ENCODE data around the gene C10orf105. TPM values are rescaled to one million over a fixed set of nuclear protein-coding genes. Genes with fewer than 3 reads are reported as not detected.

The C10orf105 gene
- total RNA-seq, 4 donors from 2014 or later = 0.06 to 0.27 (median 0.14) TPM

GRCh38 chr10:71706216-71707121 is 13.1 kb downstream of the C10orf105 start:
- 94% methylated on average over 35 of the region's 35 CpGs for WGBS, 2 donors
- TF ChIP-seq CTCF (IDR thresholded peaks at IDR 0.05) (no peak), POLR2A (IDR thresholded peaks at IDR 0.05) (no peak)
- intact Hi-C loops (cut with DNase I; ENCODE audit: low total_unique reads) = loop anchor here (5.0 kb wide), 1 partner anchor 389 kb away; the partner anchor contains the start of gene SLC29A3
- no peak for DNase-seq (ENCODE audit: low spot score in 2 of 2)
- H3K4me3 ChIP-seq (ENCODE audit: low read depth, poor library complexity, severe bottlenecking) = no peak overlapping the region

- no peak overlapping the region for H3K4me3 ChIP-seq (ENCODE audit: low read depth, poor library complexity, severe bottlenecking)
- DNase-seq (ENCODE audit: low spot score in 2 of 2) = no peak
- intact Hi-C loops (cut with DNase I; ENCODE audit: low total_unique reads) = loop anchor here (5.0 kb wide), 1 partner anchor 388 kb away; the partner anchor contains the start of gene SLC29A3
- 47 to 50% methylated on average over 2 of the region's 2 CpGs for WGBS, 2 donors
- no peak for TF ChIP-seq CTCF (IDR thresholded peaks at IDR 0.05)
- no peak for TF ChIP-seq POLR2A (IDR thresholded peaks at IDR 0.05)
Observed at GRCh38 chr10:71705582-71705981, 14.0 kb downstream of the C10orf105 start.

- intact Hi-C loops (cut with DNase I; ENCODE audit: low total_unique reads) = loop anchor here (5.0 kb wide), 2 partner anchors 323 to 388 kb away; partner anchors contain the start of gene SLC29A3
- WGBS, 2 donors = 90 to 94% methylated on average over 10 to 17 of the region's 18 CpGs
- TF ChIP-seq CTCF (IDR thresholded peaks at IDR 0.05) (no peak), POLR2A (IDR thresholded peaks at IDR 0.05) (no peak)
Observed at GRCh38 chr10:71704816-71705215, 14.8 kb downstream of the C10orf105 start.

GRCh38 chr10:71703577-71703976 is 16.0 kb downstream of the C10orf105 start:
- no peak overlapping the region for H3K4me3 ChIP-seq (ENCODE audit: low read depth, poor library complexity, severe bottlenecking)
- WGBS, 2 donors = 86 to 92% methylated on average over 11 of the region's 11 CpGs
- DNase-seq (ENCODE audit: low spot score in 2 of 2) = no peak
- TF ChIP-seq POLR2A (IDR thresholded peaks at IDR 0.05) (no peak), CTCF (IDR thresholded peaks at IDR 0.05) (no peak)
- intact Hi-C loops (cut with DNase I; ENCODE audit: low total_unique reads) = loop anchor here (5.0 kb wide), 1 partner anchor 321 kb away; no protein-coding TSS in a partner anchor

More at GRCh38 chr10:71704816-71705215, 14.8 kb downstream of the C10orf105 start:
- no peak overlapping the region for H3K4me3 ChIP-seq (ENCODE audit: low read depth, poor library complexity, severe bottlenecking)
- no peak for DNase-seq (ENCODE audit: low spot score in 2 of 2)

GRCh38 chr10:71701496-71702132 is 18.0 kb downstream of the C10orf105 start:
- 80 to 81% methylated on average over 11 of the region's 11 CpGs for WGBS, 2 donors
- no peak overlapping the region for H3K4me3 ChIP-seq (ENCODE audit: low read depth, poor library complexity, severe bottlenecking)
- intact Hi-C loops (cut with DNase I; ENCODE audit: low total_unique reads) = loop anchor here (5.0 kb wide), 1 partner anchor 319 kb away; no protein-coding TSS in a partner anchor
- DNase-seq (ENCODE audit: low spot score in 2 of 2) = no peak
- TF ChIP-seq CTCF (IDR thresholded peaks at IDR 0.05) (no peak), POLR2A (IDR thresholded peaks at IDR 0.05) (no peak)
